H1 (cell line): Measurements from ENCODE around the gene HENMT1.
"Not testable (repeated sequence)": the region's sequence is repeated elsewhere in the genome, so short reads cannot be mapped to it uniquely, and the experiment has no call there.

Experiments used
- BCL11A ChIP-seq, 2 experiments: IDR thresholded peaks; one replicate each; pipeline ENCODE4 v1.6.1; 2011; ENCODE audit warnings: low read depth in 2 of 2, low read length in 2 of 2, mild to moderate bottlenecking in 2 of 2
- CEBPB ChIP-seq: IDR thresholded peaks from 2 replicates; pipeline ENCODE4 v1.6.1; 2012; ENCODE audit warnings: low read depth, low read length
- CTCF ChIP-seq, 3 experiments: IDR thresholded peaks; 1 replicate in 2 of 3; 2 replicates in 1 of 3; pipeline versions ENCODE4 v1.5.1 to v1.6.1; 2011; ENCODE audit warnings: low read length in 3 of 3, mild to moderate bottlenecking in 3 of 3, inconsistent platforms in 2 of 3, low read depth in 1 of 3, moderate library complexity in 1 of 3; ENCODE audit not compliant: insufficient read depth in 1 of 3; ENCODE audit errors: control extremely low read depth in 1 of 3
- EGR1 ChIP-seq: IDR thresholded peaks from 2 replicates; pipeline ENCODE4 v1.6.1; 2011; ENCODE audit warnings: low read depth, low read length, borderline replicate concordance
- EZH2 ChIP-seq: fragments of 200-600 bp; sonication (generic); IDR thresholded peaks from 2 replicates; pipeline ENCODE4 v1.7.1; 2012; ENCODE audit warnings: low read depth, mild to moderate bottlenecking, moderate library complexity, low read length, inconsistent platforms; ENCODE audit not compliant: severe bottlenecking
- POLR2A ChIP-seq, 2 experiments: IDR thresholded peaks; 1 replicate in 1 of 2; 2 replicates in 1 of 2; pipeline ENCODE4 v1.6.1; 2011; ENCODE audit warnings: low read depth in 2 of 2, low read length in 2 of 2, mild to moderate bottlenecking in 2 of 2; ENCODE audit errors: control extremely low read depth in 1 of 2
- SP1 ChIP-seq: IDR thresholded peaks from 2 replicates; pipeline ENCODE4 v1.6.1; 2011; ENCODE audit warnings: low read depth, low read length

GRCh38 chr1:108702109-108702508 is 41.2 kb upstream of the HENMT1 start:
- TF ChIP-seq BCL11A (IDR thresholded peaks at IDR 0.05; ENCODE audit: low read depth in 2 of 2, low read length in 2 of 2); CTCF (IDR thresholded peaks at IDR 0.05; ENCODE audit: control extremely low read depth in 1 of 3, insufficient read depth in 1 of 3, low read depth in 1 of 3, low read length in 3 of 3); EZH2; CEBPB; SP1; EGR1: not testable (repeated sequence)
- TF ChIP-seq POLR2A (IDR thresholded peaks at IDR 0.05; ENCODE audit: control extremely low read depth in 1 of 2, low read depth in 2 of 2, low read length in 2 of 2) = peak in 1 of 2 experiments; percentile 47; a peak in 1 of 3 replicates
